ENCODE data around the gene PRKCE.
A peak's percentile ranks its signal among the peaks of the same experiment; 100 is the strongest.

Gene PRKCE

DNA sequence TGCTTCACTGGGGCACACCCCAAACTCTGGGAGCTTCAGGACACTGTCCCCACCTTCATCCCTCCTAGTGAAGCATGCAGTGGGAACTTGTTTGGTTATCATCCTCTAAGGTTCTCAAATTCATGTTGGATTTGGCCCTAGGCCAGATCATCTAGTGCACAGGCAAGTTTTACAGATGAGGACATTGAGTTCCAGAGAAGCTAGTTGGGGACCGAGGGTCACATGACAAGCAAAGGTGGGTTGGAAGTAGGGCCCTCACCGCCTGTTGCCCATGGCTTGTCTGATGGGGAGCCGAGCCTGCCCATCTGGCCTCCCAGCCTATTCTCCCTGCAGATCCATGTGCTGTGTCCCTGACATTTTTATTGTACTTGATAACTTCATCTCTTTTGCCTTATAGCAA is 2.8 kb downstream of the PRKCE start:
- TF ChIP-seq, protein P1, sequence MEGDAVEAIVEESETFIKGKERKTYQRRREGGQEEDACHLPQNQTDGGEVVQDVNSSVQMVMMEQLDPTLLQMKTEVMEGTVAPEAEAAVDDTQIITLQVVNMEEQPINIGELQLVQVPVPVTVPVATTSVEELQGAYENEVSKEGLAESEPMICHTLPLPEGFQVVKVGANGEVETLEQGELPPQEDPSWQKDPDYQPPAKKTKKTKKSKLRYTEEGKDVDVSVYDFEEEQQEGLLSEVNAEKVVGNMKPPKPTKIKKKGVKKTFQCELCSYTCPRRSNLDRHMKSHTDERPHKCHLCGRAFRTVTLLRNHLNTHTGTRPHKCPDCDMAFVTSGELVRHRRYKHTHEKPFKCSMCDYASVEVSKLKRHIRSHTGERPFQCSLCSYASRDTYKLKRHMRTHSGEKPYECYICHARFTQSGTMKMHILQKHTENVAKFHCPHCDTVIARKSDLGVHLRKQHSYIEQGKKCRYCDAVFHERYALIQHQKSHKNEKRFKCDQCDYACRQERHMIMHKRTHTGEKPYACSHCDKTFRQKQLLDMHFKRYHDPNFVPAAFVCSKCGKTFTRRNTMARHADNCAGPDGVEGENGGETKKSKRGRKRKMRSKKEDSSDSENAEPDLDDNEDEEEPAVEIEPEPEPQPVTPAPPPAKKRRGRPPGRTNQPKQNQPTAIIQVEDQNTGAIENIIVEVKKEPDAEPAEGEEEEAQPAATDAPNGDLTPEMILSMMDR (conservative IDR thresholded peaks at IDR 0.05; ENCODE audit: control insufficient read depth, insufficient read depth, low read depth, low read length), result no peak
- no peak for DNase-seq (ENCODE audit: low read depth)
- no peak overlapping the region for H3K4me3 ChIP-seq (ENCODE audit: control insufficient read depth, low read depth, low read length)

DNA sequence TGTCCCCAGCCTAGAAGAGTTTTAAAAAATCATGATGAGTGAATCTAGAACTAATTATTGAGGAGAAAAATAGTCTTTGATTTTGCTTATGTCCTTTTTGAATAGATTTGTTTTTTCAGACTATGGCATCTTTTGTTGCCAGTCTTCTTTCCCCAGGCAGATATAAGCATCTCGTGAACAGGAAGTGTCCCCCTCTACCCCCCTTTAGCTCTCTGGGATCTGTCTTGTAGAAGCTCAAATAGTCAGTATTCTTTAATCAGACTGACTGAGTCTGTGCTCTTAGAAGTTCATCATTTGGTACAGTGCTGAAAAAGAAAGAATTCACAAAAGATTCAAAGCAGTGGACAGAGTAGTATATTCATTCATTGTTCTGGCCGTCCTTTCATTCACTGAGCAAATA is 10.4 kb downstream of the PRKCE start:
- DNase-seq (ENCODE audit: low read depth), result no peak
- H3K4me3 ChIP-seq (ENCODE audit: control insufficient read depth, low read depth, low read length), result no peak overlapping the region
- TF ChIP-seq, protein P1 (conservative IDR thresholded peaks at IDR 0.05; ENCODE audit: control insufficient read depth, insufficient read depth, low read depth, low read length), result no peak

- no peak for DNase-seq (ENCODE audit: low read depth)
- no peak overlapping the region for H3K4me3 ChIP-seq (ENCODE audit: control insufficient read depth, low read depth, low read length)
- TF ChIP-seq, protein P1 (conservative IDR thresholded peaks at IDR 0.05; ENCODE audit: control insufficient read depth, insufficient read depth, low read depth, low read length), result no peak
Measured at GRCh38 chr2:45664635-45665261, 13.3 kb downstream of the PRKCE start.

DNA sequence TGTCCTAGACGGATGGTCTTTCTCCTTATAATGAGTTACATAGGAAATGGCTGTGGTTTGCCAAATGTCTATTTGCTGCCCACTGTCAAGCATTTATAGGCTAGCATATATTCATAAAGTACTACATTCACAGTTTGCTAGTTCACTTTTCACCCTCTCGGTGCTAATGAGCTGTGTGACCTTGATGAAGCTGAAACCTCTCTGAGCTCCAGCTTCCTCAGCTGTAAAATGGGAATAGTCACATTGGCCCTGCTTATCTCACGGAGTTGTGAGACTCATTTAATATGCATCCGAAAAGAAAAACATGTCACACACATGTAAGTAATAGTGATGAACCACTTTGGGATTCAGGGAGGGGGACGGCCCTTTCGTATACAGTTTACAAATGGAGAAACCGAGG is 17.0 kb downstream of the PRKCE start:
- H3K4me3 ChIP-seq (ENCODE audit: control insufficient read depth, low read depth, low read length), result no peak overlapping the region
- TF ChIP-seq, protein P1 (conservative IDR thresholded peaks at IDR 0.05; ENCODE audit: control insufficient read depth, insufficient read depth, low read depth, low read length), result no peak
- DNase-seq (ENCODE audit: low read depth), result no peak

DNA sequence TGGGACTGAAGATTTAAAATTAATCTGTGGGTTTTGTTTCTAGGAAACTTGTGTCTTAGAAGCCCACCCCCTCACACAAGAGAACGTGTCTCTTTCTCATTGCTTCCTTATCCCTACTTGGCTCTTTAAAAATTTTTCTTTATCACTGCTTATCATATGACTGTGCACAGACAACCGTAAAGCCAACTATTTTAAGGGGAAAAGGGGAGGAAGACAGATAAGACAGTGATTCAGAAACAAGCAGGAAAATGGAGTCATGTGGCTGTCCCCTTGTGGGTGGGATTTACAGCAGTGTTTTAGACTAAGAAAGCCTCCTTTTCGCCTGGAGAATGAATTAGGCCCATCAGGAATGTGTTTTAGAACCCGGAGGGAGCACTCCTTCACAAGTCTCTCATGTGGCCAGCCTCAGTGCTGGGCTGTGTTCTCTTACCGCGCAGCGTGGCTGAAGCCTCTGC is 17.6 kb downstream of the PRKCE start:
- TF ChIP-seq, protein P1 (conservative IDR thresholded peaks at IDR 0.05; ENCODE audit: control insufficient read depth, insufficient read depth, low read depth, low read length), result no peak
- H3K4me3 ChIP-seq (ENCODE audit: control insufficient read depth, low read depth, low read length), result no peak overlapping the region
- peak; percentile 33 for DNase-seq (ENCODE audit: low read depth)

DNA sequence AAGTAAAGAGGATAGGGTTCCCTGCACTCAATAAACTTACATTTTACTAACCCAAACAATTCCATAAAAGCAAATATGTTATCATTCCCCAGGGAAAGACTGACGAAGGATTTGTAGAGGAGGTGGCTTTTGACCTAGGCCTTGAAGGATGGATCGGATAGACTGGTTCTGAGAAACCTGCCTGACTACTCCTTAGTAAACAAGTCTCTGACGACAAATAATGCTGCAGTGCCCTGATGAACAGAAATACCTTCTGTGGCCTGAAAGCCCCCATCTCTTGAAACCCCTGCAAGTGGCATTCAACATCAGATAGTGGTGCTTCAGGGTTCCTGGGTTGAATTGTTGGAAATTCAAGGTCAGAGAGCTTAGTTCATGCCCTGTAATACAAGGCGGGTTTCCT is 19.2 kb downstream of the PRKCE start:
- H3K4me3 ChIP-seq (ENCODE audit: control insufficient read depth, low read depth, low read length), result no peak overlapping the region
- TF ChIP-seq, protein P1 (conservative IDR thresholded peaks at IDR 0.05; ENCODE audit: control insufficient read depth, insufficient read depth, low read depth, low read length), result no peak
- no peak for DNase-seq (ENCODE audit: low read depth)

- no peak overlapping the region for H3K4me3 ChIP-seq (ENCODE audit: control insufficient read depth, low read depth, low read length)
- no peak for DNase-seq (ENCODE audit: low read depth)
- TF ChIP-seq, protein P1 (conservative IDR thresholded peaks at IDR 0.05; ENCODE audit: control insufficient read depth, insufficient read depth, low read depth, low read length), result no peak
Measured at GRCh38 chr2:45672138-45672537, 20.7 kb downstream of the PRKCE start.
